ENCODE data around the gene ADGRL1. TPM values are rescaled to one million over a fixed set of nuclear protein-coding genes. Genes with fewer than 3 reads are reported as not detected.

ADGRL1 gene
- total RNA-seq, 4 donors from 2014 or later: 45.9 to 55.4 (median 48.7) TPM

- intact Hi-C loops (cut with DNase I; ENCODE audit: low total_unique reads): no loop called here
- DNase-seq: no peak
- TF ChIP-seq POLR2AphosphoS5 (IDR thresholded peaks at IDR 0.05): no peak
- TF ChIP-seq CTCF (IDR thresholded peaks at IDR 0.05): no peak
- no peak for TF ChIP-seq EP300 (IDR thresholded peaks at IDR 0.05; ENCODE audit: low read depth)
- TF ChIP-seq POLR2A (IDR thresholded peaks at IDR 0.05): no peak
- no peaks in the 10 kb centered on the region for H3K27me3 ChIP-seq
- H3K9me3 ChIP-seq: no peaks in the 10 kb centered on the region
- no peak overlapping the region for H3K4me3 ChIP-seq
- H3K4me1 ChIP-seq: peaks cover 0 to 18% (median 0%) of the 10 kb centered on the region in 4 donors
- H3K27ac ChIP-seq: no peak overlapping the region
- 95 to 100% methylated on average over 7 to 38 of the region's 38 CpGs for WGBS, 2 donors (ENCODE audit: low coverage in 1 of 2)
- in situ Hi-C loops (cut with MboI; ENCODE audit: low pct_ligation_motif_present in 1 of 4, low pct_unique_long_range_greater_than_20kb in 1 of 4, low sequenced_read_pairs in 3 of 4): no loop called here
- no peaks in the 10 kb centered on the region for H3K36me3 ChIP-seq
These were observed 43.1 kb downstream of the ADGRL1 start for GRCh38 chr19:14162871-14163297.

GRCh38 chr19:14161305-14161704 lies 44.7 kb downstream of the ADGRL1 start:
- intact Hi-C loops (cut with DNase I; ENCODE audit: low total_unique reads): no loop called here
- no peaks in the 10 kb centered on the region for H3K27me3 ChIP-seq
- peaks cover 0 to 2% (median 0%) of the 10 kb centered on the region in 4 donors for H3K4me1 ChIP-seq
- TF ChIP-seq EP300 (IDR thresholded peaks at IDR 0.05; ENCODE audit: low read depth) (no peak), POLR2AphosphoS5 (IDR thresholded peaks at IDR 0.05) (no peak), POLR2A (IDR thresholded peaks at IDR 0.05) (no peak), CTCF (IDR thresholded peaks at IDR 0.05) (no peak)
- H3K9me3 ChIP-seq: no peaks in the 10 kb centered on the region
- no peak for DNase-seq
- no peak overlapping the region for H3K27ac ChIP-seq
- H3K36me3 ChIP-seq: no peaks in the 10 kb centered on the region
- H3K4me3 ChIP-seq: no peak overlapping the region
- 87 to 100% methylated on average over 5 to 15 of the region's 19 CpGs for WGBS, 2 donors (ENCODE audit: low coverage in 1 of 2)
- in situ Hi-C loops (cut with MboI; ENCODE audit: low pct_ligation_motif_present in 1 of 4, low pct_unique_long_range_greater_than_20kb in 1 of 4, low sequenced_read_pairs in 3 of 4): no loop called here

- in situ Hi-C loops (cut with MboI; ENCODE audit: low pct_ligation_motif_present in 1 of 4, low pct_unique_long_range_greater_than_20kb in 1 of 4, low sequenced_read_pairs in 3 of 4): no loop called here
- TF ChIP-seq EP300 (IDR thresholded peaks at IDR 0.05; ENCODE audit: low read depth) (no peak), POLR2A (IDR thresholded peaks at IDR 0.05) (no peak), POLR2AphosphoS5 (IDR thresholded peaks at IDR 0.05) (no peak), CTCF (IDR thresholded peaks at IDR 0.05) (no peak)
- peaks cover 0 to 9% (median 3%) of the 10 kb centered on the region in 4 donors for H3K36me3 ChIP-seq
- H3K4me3 ChIP-seq: no peak overlapping the region
- no peaks in the 10 kb centered on the region for H3K9me3 ChIP-seq
- intact Hi-C loops (cut with DNase I; ENCODE audit: low total_unique reads): no loop called here
- DNase-seq: no peak
- no peaks in the 10 kb centered on the region for H3K4me1 ChIP-seq
- no peaks in the 10 kb centered on the region for H3K27me3 ChIP-seq
- WGBS, 2 donors (ENCODE audit: low coverage in 1 of 2): 86% methylated on average over 24 of the region's 25 CpGs; no CpG with 5 or more reads in 1 of the 2 donors
- H3K27ac ChIP-seq: no peak overlapping the region
These were observed 45.8 kb downstream of the ADGRL1 start for GRCh38 chr19:14160017-14160703.

- H3K36me3 ChIP-seq: peaks cover 0 to 9% (median 3%) of the 10 kb centered on the region in 4 donors
- no peak overlapping the region for H3K4me3 ChIP-seq
- H3K4me1 ChIP-seq: no peaks in the 10 kb centered on the region
- in situ Hi-C loops (cut with MboI; ENCODE audit: low pct_ligation_motif_present in 1 of 4, low pct_unique_long_range_greater_than_20kb in 1 of 4, low sequenced_read_pairs in 3 of 4) (no loop called here), intact Hi-C loops (cut with DNase I; ENCODE audit: low total_unique reads) (no loop called here)
- TF ChIP-seq POLR2AphosphoS5 (IDR thresholded peaks at IDR 0.05): no peak
- no peak for TF ChIP-seq POLR2A (IDR thresholded peaks at IDR 0.05)
- TF ChIP-seq EP300 (IDR thresholded peaks at IDR 0.05; ENCODE audit: low read depth): no peak
- no peak for TF ChIP-seq CTCF (IDR thresholded peaks at IDR 0.05)
- no peak overlapping the region for H3K27ac ChIP-seq
- no peak for DNase-seq
- H3K9me3 ChIP-seq: no peaks in the 10 kb centered on the region
- 81% methylated on average over 12 of the region's 12 CpGs; no CpG with 5 or more reads in 1 of the 2 donors for WGBS, 2 donors (ENCODE audit: low coverage in 1 of 2)
- no peaks in the 10 kb centered on the region for H3K27me3 ChIP-seq
These were observed 46.9 kb downstream of the ADGRL1 start for GRCh38 chr19:14159059-14159458.
